Dedifferentiated amniotic fluid mesenchymal stem cell (primary cell): ENCODE results near the gene PATJ.
"Not testable (repeated sequence)": the region's sequence is repeated elsewhere in the genome, so short reads cannot be mapped to it uniquely, and the experiment has no call there.

Experiments
- DNase-seq: peaks from one replicate; pipeline ENCODE4 v3.0.0-alpha.2; 2016; ENCODE audit errors: extremely low spot score

The PATJ gene

GRCh38 chr1:62100442-62100841 lies 358.2 kb downstream of the PATJ start:
- DNase-seq = no peak

DNA sequence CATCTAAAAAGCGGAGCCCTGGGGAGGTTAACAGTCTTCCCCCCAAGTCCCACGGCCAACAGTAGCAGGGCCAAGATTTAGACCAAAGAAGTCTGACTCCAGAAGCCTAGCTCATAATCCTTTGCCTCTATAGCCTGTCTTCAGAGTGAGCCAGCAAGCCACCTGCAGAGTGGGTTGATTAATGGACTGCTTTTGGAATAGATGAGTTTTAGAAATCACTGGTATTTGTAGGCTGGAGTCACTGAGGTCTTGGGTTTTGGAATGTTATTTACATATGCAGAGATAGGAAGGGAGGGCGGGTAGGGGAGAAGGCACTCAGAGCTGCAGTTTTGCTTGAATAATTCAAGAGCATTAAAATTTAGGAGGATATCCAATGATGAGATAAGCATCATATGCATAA lies 361.6 kb downstream of the PATJ start:
- no peak for DNase-seq

- no peak for DNase-seq
Measured at GRCh38 chr1:62107923-62108322, 365.6 kb downstream of the PATJ start.

DNA sequence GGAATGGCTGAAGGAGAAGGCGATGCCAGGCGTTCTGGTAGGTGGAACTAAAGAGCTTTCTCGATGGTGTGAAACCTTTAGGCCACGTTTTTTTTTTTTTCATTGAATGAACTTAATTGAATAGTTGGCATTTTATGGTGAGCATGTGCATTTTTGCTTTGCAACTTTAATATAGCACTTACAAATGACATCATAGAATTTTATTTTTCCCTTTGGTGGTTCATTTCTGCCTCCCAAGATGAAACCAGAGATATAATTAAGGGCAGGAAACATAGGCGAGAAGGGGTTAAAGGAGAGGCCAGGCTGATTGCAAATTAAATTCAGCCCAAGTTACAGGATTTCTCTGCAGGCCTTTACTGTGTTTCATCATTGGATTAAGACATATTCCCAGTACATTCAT lies 366.8 kb downstream of the PATJ start:
- DNase-seq = no peak

DNA sequence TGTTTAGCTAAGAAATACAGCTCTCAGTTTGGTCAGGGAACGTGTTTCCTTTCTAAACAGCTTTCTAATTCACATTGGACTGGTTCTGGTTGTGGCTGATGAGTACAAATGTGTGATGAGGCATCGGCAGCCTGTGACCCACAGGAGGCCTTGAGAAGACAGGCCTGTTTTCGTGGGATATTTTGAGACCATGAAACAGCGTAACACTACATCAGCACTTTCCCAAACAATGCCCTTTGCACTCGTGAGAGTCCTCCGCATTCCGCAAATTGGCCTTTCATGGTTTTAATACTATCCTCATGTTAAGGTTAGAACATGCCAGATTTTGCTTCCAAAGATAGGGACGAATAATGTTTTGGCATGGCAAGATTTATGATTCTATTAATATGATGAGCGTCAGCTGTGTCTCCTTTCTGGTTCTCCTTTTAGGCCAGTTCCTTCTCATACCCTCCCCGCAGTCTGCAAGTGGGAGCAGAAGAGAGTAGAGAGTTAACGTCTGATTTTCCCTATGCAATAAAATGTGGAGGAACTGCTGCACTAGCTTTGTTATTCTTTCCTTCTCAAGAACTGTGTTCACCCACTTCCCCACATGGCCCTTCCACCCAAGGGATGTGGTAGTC lies 368.0 kb downstream of the PATJ start:
- no peak for DNase-seq

GRCh38 chr1:62111084-62111483 lies 368.8 kb downstream of the PATJ start:
- no peak for DNase-seq

DNA sequence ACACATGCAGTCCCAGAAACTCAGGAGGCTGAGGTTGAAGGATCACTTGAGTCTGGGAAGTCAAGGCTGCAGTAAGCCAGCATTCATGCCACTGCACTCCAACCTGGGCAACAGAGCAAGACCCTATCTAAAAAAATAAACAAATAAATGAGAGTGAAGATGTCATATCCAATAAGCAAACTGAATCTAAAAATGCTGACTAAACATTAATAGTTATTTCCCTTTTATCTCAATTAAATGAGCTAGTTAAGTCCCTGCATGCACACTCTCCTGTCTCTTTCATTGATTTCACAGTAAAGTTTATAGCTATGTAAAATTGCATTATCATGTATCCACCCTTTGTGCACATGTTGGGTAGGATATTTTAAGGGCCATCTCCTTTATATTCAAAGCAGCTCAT lies 371.2 kb downstream of the PATJ start:
- no peak for DNase-seq

DNA sequence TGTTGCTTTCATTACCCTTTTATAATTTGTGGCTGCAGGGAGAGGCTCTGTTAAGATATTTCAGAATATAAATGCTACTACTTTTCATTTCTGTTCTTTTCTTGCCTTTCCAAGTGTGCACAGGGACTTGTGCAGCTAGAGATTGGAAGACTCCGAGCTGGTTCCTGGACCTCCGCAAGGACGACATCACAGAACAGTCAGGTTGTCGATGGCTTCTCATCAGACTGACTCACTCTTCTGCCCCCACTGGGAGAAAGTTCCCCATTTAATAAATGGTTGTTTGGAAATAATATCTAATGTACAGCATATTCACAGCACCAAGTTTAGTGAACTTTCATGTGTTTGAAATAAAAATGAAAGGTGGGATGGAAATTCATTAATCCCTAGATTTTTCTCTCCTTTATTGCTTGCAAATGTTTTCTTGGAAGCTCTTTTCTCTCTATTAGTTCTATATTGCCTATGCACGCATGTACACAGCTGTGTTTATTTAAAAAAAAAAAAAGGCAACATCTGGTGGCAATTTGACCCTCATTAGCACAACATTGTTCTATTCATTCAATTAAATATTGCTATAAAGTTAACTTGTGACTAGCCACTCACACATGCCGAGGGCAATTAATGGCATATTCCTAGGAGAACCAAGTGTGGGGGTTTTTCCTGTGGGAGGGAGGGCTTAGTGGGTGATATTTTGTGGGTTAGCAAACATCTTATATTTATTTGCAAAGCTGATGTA lies 374.9 kb downstream of the PATJ start:
- no peak for DNase-seq

DNA sequence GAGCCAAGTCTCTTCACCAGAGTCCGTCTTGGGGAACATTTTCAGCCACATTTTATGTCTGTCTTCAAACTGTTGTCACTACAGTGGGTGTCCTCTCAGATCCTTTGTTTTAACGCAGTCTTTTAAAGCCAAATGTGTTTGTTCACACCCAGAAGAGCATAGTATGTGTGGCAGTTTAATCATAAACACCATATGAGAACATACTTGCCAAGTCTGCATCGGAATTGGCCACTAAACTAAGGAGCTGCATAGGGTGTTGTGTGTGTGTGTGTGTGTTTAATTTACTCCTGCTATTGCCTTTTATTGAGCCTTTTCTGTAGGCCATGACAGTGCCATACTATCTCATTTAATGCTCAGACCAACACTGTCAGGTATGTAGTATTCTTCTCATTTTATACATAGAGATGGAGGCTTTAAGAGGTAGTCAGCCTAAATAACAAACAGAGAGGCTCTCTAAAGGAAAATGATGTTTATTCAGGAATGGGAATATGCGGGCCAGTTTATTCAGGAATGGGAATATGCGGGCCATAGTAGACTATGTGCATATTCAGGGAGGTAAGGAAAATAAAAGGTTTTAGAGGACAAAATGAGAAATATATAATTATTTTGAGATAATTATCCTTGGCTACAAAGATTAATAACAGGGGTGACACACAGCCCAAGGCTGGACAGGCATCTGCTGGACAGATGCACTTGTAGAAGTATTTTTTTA lies 384.5 kb downstream of the PATJ start:
- no peak for DNase-seq

DNA sequence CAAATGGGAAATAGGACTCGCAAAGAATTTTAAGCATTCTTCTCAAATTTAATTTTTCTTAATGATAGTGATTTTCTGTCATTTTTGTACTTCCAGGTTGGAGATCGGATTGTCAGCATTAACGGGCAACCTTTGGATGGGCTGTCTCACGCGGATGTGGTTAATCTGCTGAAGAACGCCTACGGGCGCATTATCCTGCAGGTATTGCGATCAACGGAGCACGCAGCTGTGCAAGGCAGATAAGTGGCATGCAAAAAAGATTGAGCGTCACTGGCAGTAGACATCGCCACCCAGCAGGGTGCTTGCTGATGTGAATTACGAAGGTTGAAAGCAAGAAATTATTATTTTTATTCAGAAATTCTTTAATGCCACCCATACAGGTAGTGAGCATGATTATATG lies 386.5 kb downstream of the PATJ start:
- DNase-seq = no peak

GRCh38 chr1:62131093-62131725 lies 388.9 kb downstream of the PATJ start:
- peak; percentile 70 for DNase-seq

DNA sequence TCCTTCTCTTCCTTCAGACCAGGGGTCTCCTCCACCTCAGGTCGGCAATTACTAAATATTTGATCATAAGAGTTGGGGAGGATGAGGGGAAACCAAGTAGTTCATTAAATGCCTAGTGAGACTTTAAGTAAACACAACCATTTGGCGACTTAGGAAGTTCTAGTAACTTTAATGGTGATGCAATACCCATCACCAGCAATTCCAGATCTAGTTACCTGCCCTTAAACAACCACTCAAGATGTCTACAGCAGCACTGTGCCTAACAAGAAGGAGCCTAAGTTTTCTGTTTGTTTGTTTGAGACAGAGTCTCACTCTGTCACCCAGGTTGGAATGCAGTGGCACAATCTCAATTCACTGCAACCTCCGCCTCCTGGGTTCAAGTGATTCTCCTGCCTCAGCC lies 395.7 kb downstream of the PATJ start:
- DNase-seq = no peak

DNA sequence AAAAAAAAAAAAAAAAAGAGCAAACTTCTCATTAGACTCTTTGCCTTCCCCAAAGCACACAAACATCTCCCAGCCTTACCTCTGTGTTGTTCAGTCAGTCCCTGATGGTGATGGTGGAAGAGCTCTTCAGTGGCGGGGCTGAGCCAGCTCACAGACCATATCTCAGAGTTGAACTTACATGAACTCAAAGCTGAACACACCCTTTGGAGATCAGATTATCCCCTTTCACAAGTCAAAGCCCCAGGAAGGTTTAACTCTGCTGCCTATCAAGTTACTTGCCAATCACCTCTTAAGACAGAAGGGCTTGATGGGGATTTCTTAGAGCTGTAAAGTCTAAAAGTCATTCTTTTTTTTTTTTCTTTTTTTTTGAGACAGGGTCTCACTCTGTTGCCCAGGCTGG lies 397.1 kb downstream of the PATJ start:
- no peak for DNase-seq

- no peak for DNase-seq
Measured at GRCh38 chr1:62140666-62141065, 398.4 kb downstream of the PATJ start.

GRCh38 chr1:62142496-62142895 lies 400.2 kb downstream of the PATJ start:
- no peak for DNase-seq

DNA sequence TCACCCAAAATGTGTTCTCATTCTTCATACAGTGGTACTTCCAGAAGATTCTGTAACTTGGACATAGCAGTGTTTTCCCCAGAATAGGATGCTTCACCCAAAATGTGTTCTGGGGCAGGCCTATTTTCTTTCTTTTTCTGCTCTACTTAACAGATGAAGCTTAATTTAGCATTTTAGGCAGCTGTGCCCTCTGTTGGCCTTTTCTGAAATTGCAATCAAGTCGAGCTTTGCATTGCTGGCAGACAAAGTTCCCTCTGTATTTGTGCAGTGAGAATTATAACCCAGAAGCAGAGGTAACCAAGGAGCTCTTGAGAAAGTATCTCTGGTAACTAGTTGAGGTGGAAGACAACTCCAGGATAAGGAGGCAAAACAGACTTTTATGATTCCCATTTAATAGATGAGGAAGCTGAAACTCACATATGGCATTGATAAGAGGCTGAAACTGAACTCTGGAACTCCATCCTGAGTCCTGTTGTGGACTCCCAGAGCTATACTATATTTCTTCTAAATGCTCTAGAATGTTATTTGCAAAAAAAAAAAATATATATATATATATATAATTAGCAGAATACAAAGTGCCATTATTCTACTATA lies 402.1 kb downstream of the PATJ start:
- peak; percentile 61 for DNase-seq

DNA sequence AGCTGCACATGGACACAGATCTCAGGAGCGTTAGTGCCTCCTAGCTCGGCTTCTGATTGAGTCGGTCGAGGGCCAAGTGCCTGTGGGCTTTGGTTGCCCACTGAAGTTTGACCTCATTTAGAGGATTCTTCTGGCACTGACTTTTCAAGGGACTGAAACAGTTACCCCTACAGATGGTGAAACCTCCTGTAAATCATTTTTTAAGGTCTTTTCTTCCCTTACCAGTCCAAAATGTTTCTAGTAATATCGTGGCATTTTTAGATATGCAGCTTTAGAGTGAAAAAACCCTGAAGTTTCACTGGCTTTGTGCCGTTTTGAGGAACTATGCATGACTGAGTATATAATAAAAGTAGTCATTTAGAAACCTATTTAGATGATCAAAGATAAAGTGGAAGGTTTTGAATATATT lies 417.7 kb downstream of the PATJ start:
- DNase-seq = no peak

DNA sequence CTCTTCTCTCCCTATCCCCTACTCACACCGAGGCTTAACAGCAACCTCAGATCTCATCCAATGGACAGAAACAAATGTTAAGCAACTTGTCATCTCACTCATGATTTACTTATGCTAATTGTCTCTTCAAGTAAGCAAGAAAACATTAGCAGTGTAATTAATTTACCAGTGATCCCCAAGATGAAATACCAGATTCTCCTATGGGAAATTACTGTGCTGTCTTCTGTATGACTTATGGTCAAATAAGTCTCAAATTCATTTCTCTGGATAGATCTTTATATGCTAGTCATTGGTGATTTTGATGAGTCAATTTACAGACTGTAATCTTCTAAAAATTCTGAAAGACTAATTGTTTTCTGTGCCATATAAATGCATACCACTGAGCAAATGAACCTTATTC lies 419.4 kb downstream of the PATJ start:
- no peak for DNase-seq

GRCh38 chr1:62170380-62170779 lies 428.1 kb downstream of the PATJ start:
- DNase-seq = not testable (repeated sequence)

DNA sequence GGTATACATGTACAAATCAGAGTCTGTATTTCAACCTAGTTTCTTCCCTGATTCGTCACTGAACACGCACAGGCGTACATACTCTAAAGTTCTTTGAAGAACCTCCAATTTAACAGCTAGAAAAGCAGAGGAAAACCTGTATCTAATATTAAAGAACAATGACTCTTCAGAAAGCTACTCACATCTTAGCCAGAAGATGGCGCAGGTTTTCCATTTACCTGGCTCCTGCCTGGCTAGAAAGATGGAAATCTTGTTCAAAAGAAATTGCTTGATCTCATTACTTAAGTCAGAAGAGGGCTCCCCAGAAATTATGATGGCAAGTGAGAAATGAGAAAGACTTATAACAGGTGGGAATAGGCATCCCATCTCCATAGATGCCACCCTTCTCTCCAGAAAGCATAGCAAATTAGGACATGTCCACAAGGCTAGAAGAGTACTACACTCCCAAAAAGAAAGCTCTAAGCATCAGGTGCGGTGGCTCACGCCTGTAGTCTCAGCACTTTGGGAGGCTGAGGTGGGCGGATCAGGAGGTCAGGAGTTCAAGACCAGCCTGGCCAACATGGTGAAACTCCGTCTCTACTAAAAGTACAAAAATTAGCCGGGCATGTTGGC lies 433.4 kb downstream of the PATJ start:
- peak; percentile 39 for DNase-seq

DNA sequence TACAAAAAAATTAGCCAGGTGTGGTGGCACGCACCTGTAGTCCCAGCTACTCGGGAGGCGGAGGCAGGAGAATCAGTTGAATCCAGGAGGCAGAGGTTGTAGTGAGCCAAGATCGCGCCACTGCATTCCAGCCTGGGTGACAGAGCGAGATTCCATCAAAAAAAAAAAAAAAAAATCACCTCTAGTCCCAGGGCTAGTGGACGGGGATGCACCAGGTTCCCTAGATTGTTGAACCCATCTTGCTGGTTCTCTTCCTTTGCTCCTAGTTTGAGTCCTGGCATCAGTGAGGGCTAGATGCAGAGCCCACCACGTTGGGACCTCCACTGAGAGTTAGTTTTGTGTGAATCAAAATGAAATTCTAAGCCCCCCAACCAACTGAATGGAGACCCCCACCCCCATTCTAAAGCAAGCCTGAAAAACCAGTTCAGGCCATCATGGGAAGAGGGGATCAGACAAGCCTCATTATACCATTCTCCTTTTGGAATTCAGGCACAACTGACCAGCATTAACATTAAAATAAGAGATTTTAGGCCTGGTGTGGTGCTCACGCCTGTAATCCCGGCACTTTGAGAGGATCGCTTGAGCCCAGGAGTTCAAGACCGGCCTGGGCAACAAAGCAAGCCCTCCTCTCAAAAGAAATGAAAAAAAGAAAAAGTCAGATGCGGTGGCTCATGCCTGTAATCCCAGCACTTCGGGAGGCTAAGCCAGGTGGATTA lies 434.5 kb downstream of the PATJ start:
- no peak for DNase-seq
